GM19467 (cell line): ENCODE results near the gene DNLZ.

Experiments used
- ATAC-seq: cut with Tn5 transposase; IDR thresholded peaks from one replicate; pipeline ENCODE4 v1.9.1; 2021; ENCODE audit warnings: mild to moderate bottlenecking, moderate library complexity; ENCODE audit not compliant: unreplicated experiment

Gene DNLZ

GRCh38 chr9:136397643-136398042 is 34.1 kb upstream of the DNLZ start:
- ATAC-seq: no peak

GRCh38 chr9:136396219-136396515 is 32.6 kb upstream of the DNLZ start:
- ATAC-seq: no peak

GRCh38 chr9:136395345-136396218 is 32.0 kb upstream of the DNLZ start:
- no peak for ATAC-seq

GRCh38 chr9:136395020-136395340 is 31.4 kb upstream of the DNLZ start:
- ATAC-seq: no peak

GRCh38 chr9:136394312-136395019 is 30.9 kb upstream of the DNLZ start:
- no peak for ATAC-seq

- ATAC-seq: no peak
Observed at GRCh38 chr9:136393531-136393930, 30.0 kb upstream of the DNLZ start.

GRCh38 chr9:136392538-136393449 is 29.2 kb upstream of the DNLZ start:
- no peak for ATAC-seq

- ATAC-seq: no peak
Observed at GRCh38 chr9:136391737-136392537, 28.4 kb upstream of the DNLZ start.

GRCh38 chr9:136389396-136389795 is 25.9 kb upstream of the DNLZ start:
- no peak for ATAC-seq

GRCh38 chr9:136387217-136387616 is 23.7 kb upstream of the DNLZ start:
- ATAC-seq: no peak

GRCh38 chr9:136386018-136386417 is 22.5 kb upstream of the DNLZ start:
- no peak for ATAC-seq

- ATAC-seq: no peak
Observed at GRCh38 chr9:136385015-136385414, 21.5 kb upstream of the DNLZ start.

- ATAC-seq: no peak
Observed at GRCh38 chr9:136383436-136383835, 19.9 kb upstream of the DNLZ start.

GRCh38 chr9:136381966-136382513 is 18.5 kb upstream of the DNLZ start:
- no peak for ATAC-seq

GRCh38 chr9:136381311-136381710 is 17.8 kb upstream of the DNLZ start:
- ATAC-seq: no peak

GRCh38 chr9:136380381-136380780 is 16.8 kb upstream of the DNLZ start:
- no peak for ATAC-seq

GRCh38 chr9:136379891-136380290 is 16.3 kb upstream of the DNLZ start:
- no peak for ATAC-seq

- no peak for ATAC-seq
Observed at GRCh38 chr9:136379401-136379800, 15.9 kb upstream of the DNLZ start.

GRCh38 chr9:136379003-136379287 is 15.4 kb upstream of the DNLZ start:
- ATAC-seq: no peak

- no peak for ATAC-seq
Observed at GRCh38 chr9:136378170-136379002, 14.8 kb upstream of the DNLZ start.
